GM18520 (cell line): ENCODE results near the gene CCL4L2.
"Not testable (repeated sequence)": the region's sequence is repeated elsewhere in the genome, so short reads cannot be mapped to it uniquely, and the experiment has no call there.

Experiments used
- ATAC-seq: cut with Tn5 transposase; IDR thresholded peaks from one replicate; pipeline ENCODE4 v1.9.1; 2021; ENCODE audit not compliant: unreplicated experiment

Gene CCL4L2

DNA sequence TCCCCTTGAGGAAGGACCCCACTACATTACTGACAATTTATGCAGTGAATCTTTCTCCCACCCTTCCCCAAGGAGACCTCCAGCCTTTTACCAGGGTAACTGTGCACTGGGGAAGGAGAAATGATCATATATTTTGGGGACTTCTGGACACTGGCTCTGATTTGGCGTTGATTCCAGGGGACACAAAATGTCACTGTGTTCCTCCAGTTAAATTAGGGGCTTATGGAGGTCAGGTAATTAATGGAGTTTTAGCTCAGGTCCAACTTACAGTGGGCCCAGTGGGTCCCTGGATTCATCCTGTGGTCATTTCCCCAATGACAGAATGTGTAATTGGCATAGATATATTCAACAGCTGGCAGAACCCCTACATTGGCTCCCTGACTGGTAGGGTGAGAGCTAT is 8.7 kb downstream of the CCL4L2 start:
- ATAC-seq, result not testable (repeated sequence)

DNA sequence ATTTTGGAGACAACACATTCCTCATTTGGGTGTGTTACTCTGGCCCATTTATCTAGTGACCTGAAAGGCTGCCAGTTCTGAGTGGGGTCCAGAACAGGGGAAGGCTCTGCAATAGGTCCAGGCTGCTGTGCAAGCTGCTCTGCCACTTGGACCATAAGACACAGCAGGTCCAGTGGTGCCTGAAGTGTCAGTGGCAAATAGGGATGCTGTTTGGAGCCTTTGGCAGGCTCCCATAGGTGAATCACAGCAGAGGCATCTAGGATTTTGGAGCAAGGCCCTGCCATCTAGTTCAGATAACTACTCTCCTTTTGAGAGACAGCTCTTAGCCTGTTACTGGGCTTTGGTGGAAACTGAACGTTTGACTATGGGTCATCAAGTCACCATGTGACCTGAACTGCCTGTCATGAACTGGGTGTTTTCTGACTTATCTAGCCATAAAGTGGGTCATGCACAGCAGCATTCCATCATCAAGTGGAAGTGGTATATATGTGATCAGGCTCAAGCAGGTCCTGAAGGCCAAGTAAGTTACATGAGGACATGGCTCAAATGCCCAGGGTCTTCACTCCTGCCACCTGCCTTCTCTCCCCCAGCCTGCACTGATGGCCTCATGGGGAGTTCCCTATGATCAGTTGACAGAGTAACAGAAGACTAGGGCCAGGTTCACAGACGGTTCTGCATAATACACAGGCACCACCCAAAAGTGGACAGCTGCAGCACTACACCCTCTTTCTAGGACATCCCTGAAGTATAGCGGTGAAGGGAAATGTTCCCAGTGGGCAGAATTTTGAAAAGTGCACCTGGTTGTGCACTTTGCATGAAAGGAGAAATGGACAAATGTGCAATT is 10.1 kb downstream of the CCL4L2 start:
- ATAC-seq, result not testable (repeated sequence)

DNA sequence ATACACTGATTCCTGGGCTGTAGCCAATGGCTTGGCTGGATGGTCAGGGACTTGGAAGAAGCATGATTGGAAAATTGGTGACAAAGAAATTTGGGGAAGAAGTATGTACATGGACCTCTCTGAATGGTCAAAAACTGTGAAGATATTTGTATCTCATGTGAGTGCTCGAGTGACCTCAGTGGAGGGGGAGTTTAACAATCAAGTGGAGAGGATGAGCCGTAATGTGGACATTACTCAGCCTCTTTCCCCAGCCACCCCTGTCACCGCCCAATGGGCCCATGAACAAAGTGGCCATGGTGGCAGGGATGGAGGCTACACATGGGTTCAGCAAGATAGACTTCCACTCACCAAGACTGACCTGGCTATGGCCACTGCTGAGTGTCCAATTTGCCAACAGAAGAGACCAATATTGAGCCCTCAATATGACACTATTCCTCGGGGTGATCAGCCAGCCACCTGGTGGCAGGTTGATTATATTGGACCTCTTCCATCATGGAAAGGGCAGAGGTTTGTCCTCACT is 10.8 kb downstream of the CCL4L2 start:
- not testable (repeated sequence) for ATAC-seq

DNA sequence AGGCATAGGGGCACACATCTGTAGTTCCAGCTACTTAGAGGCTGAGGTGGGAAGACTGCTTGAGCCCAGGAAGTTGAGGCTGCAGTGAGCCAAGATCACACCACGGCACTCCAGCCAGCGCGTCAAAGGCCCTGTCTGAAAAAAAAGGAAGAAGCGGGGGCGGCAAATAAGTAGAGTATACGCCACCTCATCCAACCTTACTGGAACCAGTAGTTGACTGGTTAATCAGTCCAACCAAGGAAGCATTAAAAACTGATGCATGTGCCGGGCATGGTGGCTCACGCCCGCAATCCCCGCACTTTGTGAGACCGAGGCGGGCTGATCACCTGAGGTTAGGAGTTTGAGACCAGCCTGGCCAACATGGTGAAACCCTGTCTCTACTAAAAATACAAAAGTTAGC is 12.1 kb downstream of the CCL4L2 start:
- ATAC-seq, result not testable (repeated sequence)

DNA sequence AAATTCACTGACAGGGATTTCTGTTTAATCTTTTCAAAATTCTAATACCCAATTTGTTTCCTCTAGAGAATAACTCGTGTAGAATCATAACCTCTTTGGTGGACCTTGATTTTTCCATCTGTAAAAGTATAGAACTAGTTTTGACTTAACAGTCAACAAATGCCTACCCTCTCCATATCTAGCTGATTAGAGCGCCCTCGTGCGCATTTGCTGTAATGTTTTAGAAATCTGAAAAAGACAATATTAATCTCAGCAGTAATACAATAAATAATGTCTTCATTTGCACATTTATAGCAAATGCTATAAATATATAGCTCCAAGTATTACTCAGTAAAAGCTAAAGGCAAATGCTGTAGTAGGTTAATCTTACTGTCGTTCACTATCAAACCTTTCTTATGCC is 18.8 kb downstream of the CCL4L2 start:
- not testable (repeated sequence) for ATAC-seq

DNA sequence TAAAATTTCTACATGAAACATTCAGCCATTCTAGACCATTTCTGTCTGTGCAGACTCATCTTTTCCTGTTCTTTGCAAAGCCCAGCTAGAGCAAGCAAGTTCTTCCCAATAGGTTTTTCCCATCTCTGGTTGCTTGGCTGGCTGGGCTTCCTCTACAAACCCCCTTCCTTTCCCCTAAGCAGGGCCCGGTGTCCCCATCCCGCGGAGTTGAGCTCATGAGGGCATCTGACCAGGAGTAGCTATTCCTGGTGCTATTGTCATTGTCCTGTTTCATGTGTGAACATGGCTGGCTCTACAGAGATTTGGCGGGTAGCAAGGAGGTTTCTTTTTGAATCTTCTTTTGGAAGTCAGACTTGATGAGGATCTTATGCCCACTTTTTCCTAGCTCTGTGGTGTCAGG is 31.2 kb downstream of the CCL4L2 start:
- ATAC-seq, result not testable (repeated sequence)
